ENCODE data around the gene HMG20A. TPM values are rescaled to one million over a fixed set of nuclear protein-coding genes. Genes with fewer than 3 reads are reported as not detected.

Gene HMG20A
- total RNA-seq, 3 donors from 2014 or later (not counting 1 experiment from before 2014, with no cell fraction given): 48.4 to 71.0 (median 53.9) TPM

- H3K27ac Mint-ChIP-seq: no peak overlapping the region
- Histone ChIP-seq H3K27ac (ENCODE audit: low read length) (no peak overlapping the region), H3K4me1 (ENCODE audit: control insufficient read depth, insufficient read depth, low read length) (peaks cover 9% of the 10 kb centered on the region), H3K9me3 (ENCODE audit: control insufficient read depth, insufficient read depth, low read length) (no peaks in the 10 kb centered on the region), H3K27me3 (ENCODE audit: control insufficient read depth, insufficient read depth, low read length) (no peaks in the 10 kb centered on the region), H3K36me3 (ENCODE audit: control insufficient read depth, insufficient read depth, low read length) (no peaks in the 10 kb centered on the region), H3K4me3 (ENCODE audit: low read length) (no peak overlapping the region)
- no peak overlapping the region for H3K4me3 Mint-ChIP-seq
- WGBS (ENCODE audit: insufficient coverage): 76% methylated on average over 7 of the region's 7 CpGs
- no peak for ATAC-seq
- no peaks in the 10 kb centered on the region for H3K36me3 Mint-ChIP-seq
- DNase-seq: no peak
- no peak for TF ChIP-seq CTCF (IDR thresholded peaks at IDR 0.05)
- no peaks in the 10 kb centered on the region for H3K9me3 Mint-ChIP-seq
- intact Hi-C loops (cut with micrococcal nuclease): no loop called here
- peaks cover 0 to 12% of the 10 kb centered on the region in 2 donors for H3K27me3 Mint-ChIP-seq (ENCODE audit: low read depth in 2 of 2)
- no peaks in the 10 kb centered on the region for H3K4me1 Mint-ChIP-seq
Measured at GRCh38 chr15:77532846-77533245, 112.2 kb downstream of the HMG20A start.

GRCh38 chr15:77533578-77534430 is 113.1 kb downstream of the HMG20A start:
- Histone ChIP-seq H3K27ac (ENCODE audit: low read length) (no peak overlapping the region), H3K27me3 (ENCODE audit: control insufficient read depth, insufficient read depth, low read length) (no peaks in the 10 kb centered on the region), H3K36me3 (ENCODE audit: control insufficient read depth, insufficient read depth, low read length) (no peaks in the 10 kb centered on the region), H3K4me3 (ENCODE audit: low read length) (no peak overlapping the region), H3K4me1 (ENCODE audit: control insufficient read depth, insufficient read depth, low read length) (peaks cover 9% of the 10 kb centered on the region), H3K9me3 (ENCODE audit: control insufficient read depth, insufficient read depth, low read length) (no peaks in the 10 kb centered on the region)
- 69% methylated on average over 11 of the region's 13 CpGs for WGBS (ENCODE audit: insufficient coverage)
- H3K27me3 Mint-ChIP-seq (ENCODE audit: low read depth in 2 of 2): peaks cover 0 to 12% of the 10 kb centered on the region in 2 donors
- no peak for DNase-seq
- no peaks in the 10 kb centered on the region for H3K4me1 Mint-ChIP-seq
- intact Hi-C loops (cut with micrococcal nuclease): no loop called here
- no peak overlapping the region for H3K4me3 Mint-ChIP-seq
- no peaks in the 10 kb centered on the region for H3K9me3 Mint-ChIP-seq
- H3K27ac Mint-ChIP-seq: no peak overlapping the region
- ATAC-seq: no peak
- no peak for TF ChIP-seq CTCF (IDR thresholded peaks at IDR 0.05)
- no peaks in the 10 kb centered on the region for H3K36me3 Mint-ChIP-seq

Other genes starting within 250 kb of the HMG20A start
- gene PEAK1, start 784 bp upstream of the HMG20A start, total RNA-seq: 10 to 100 TPM; 59.3 to 73.9 (median 69.1) TPM
- not detected for gene LINGO1, start 212.0 kb downstream of the HMG20A start, total RNA-seq

Measured in natural killer cell (primary cell).